Dermis microvascular lymphatic vessel endothelial cell (primary cell): Measurements from ENCODE around the gene YEATS2. TPM values are rescaled to one million over a fixed set of nuclear protein-coding genes. Genes with fewer than 3 reads are reported as not detected.

ENCODE experiments used
- DNase-seq, 2 donors: peaks; one replicate each; pipeline versions ENCODE4 v3.0.0 to v3.0.0-alpha.2; 2010; ENCODE audit warnings: low read depth in 2 of 2
- total RNA-seq: library from RNA; depleted of rRNA; stranded (reverse); fragments of >200 nt; gene quantifications from 2 replicates; pipeline ENCODE4 v1.2.1, GENCODE V29; 2014

The YEATS2 gene
- total RNA-seq, 1 donor from 2014 or later: 27.6 TPM

DNA sequence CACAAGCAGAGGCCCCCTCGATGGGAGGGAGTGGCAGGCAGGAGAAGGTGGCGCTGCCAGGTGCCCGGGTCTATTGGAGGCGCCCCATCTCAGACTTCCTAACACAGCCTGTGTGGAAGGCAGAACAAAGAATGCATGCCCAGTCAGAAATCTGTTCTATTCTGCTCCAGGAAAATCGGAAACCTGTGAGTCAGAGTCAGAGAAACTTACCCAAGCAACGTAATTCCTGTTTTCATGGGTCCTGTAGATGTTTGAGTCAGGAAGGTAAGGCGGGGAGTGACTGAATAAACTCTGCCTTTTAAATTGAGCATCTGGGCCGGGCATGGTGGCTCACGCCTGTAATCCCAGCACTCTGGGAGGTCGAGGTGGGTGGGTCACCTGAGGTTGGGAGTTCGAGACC lies 114.0 kb downstream of the YEATS2 start:
- DNase-seq: peak in 1 of 2 donors; percentile 40

DNA sequence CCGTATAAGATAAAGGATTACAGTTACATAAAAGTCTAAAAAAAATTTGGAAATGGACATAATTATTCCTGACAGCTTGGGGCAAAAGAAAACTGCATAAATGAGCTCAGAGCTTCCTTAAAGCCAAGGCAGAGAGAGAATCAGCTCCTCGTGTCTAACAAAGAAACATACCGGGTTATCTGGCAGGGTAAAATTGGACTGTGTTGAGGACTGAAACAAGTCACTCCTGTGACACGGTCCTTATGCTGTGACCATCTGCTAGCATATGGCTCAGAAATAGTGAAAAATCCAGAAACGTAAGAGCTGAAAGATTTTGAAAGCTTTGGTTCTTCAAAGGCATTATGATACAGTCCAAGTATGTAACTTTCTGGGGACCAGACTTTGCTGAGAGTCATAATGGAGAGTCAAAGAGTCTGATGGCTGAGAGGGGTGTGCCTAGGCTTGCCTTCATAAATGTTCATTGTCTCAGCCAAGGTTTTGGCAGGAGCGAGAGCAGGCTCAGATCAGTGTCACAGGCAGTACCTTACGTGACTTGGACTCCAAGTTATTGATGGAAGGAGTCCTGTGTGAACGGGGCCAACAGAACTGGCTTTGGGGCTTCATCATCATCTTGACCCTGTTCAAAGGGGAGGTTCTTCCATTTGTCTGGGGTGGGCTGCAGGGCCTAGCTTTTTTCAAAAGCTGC lies 115.3 kb downstream of the YEATS2 start:
- DNase-seq: no peak

DNA sequence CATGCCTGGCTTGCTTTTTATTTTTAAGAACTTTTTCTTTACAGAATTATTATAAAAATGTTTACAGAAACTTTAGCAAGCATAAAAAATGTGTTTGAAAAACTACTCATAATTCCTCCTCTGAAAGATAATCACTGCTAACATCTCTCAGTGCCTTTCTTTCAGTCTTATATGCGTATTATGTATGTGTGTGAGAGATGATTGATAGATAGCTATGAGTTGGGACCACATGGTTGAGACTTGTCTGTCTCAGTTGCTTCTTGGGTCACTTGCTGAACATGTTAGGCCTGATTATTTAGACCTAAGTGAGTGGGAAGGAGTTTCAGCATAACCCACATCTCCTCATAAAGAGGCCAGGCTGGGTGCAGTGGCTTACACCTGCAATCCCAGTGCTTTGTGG lies 116.6 kb downstream of the YEATS2 start:
- no peak for DNase-seq

DNA sequence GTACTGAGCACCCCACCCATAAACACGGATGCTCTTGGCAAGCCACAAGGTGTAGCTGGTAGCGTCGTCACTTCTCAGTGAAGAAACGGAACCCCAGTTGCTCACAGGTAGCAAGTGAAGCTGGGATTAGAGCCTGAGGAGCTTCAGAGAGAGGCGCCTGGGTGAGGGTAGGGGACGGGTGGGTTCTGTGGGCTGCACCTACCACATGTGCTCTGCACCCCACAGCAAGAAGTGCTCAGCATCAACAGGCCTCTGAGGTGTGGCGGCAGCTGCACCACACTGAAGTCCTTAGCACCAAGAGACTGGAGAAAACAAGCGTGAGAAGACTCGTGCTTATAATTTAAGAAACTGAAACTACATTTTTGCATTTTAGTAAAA lies 118.0 kb downstream of the YEATS2 start:
- no peak for DNase-seq

DNA sequence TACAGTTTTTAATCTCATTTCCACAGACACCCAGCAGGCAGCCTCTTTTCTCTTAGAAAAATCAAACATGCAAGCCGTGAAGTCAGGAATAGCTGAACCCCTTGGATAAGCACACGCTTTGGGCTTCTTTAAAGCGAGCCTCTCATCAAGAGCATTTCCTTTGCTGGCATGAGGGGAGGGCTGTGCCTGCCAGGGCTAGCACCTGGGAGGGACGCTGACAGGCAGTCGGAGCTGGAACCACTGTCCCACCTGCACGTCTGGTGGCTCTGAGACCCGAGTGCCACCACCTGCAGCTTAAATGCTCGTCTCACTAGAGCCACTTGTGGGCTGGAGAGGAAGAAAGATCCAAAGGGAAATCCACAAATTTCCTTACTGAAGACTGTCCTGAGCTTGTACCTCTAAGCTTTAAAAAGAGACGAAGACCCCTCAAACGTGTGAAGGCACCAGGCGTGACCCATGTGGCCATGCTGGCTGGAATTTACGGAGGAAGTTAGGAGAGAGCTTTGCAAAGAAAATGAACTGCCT lies 118.4 kb downstream of the YEATS2 start:
- DNase-seq: no peak

DNA sequence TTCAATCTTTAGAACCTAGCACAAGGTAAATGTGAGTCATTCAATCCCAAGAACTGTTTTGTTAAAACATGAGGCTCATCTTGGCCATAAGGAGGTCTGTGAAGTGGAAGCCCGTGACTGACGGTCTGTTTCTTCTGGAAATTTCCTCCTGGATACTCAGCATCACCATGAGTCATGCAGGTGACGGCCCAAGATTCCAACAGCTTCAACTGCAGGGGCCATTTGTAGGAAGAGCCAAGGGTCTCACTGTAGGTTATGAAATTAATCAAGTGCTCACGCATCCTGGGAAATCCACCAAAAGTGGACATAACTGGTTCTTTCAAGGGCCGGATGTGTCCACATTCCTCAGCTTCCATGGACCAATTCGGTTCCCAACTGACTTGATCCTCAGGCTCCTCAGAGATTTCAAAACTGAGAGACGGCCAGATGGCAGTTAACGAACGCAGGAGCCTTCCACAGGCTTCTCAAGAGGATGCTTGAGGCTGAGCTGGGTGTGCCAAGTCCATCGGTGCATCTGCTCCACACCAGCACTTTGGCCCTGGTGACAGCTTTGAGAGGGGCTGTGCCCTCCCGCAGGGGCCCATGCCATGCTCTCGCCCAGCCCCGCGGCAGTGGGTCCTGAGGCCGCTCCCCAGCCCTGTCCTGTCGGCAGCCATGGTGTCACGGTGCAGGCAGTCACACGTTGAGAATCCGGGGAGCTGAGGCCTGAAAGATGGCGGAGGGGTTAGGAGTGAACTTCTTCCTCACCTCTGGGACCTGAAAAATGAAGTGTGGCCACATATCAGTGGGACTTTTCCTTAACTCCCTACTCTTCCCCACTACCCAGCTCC lies 119.3 kb downstream of the YEATS2 start:
- DNase-seq: no peak

DNA sequence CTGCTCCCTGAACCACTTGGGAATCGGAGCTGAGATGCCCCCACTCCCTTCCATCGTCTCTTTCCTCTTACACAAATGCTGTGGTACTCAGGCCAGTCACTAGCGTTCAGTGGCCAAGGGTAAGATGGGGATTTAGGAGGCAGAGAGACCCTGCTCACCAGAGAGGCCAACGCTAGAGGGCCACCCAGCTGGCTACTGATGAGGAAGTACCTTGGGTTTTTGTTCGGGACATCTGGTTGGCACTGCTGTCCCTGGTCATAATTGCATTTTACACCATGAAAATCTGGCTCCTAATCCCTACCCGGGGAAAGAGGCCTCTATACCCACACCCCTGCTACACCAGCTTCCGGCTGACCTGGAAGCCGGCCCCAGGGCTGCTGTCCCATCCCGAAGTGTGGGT lies 120.0 kb downstream of the YEATS2 start:
- DNase-seq: no peak

DNA sequence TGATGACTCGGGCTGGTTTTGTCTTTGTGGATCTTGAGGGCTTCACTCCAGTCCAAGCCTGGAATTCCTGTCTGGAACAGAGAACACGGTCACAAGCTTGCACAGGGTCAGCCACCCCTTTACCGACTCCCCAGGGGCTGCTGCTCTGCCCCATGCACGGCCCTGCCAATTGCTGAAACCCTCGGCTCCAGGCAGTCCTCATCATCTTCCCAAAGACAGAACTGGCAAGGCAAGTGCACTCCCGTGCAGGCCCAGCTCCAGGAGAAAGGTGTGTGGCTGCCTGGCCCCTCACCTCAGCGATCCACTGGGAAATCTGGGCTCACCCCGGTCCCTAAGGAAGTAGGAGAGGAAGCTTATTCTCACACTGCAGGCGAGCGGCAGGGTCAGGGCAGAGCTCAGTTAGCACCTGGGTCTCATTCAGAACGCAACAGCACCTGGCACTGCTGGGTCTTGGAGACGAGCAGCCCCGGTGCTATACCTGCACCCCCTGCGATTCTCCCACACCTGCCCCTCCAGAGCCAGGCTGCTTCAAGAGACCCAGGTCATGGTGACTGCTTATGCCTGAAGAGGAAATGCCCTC lies 120.5 kb downstream of the YEATS2 start:
- no peak for DNase-seq

DNA sequence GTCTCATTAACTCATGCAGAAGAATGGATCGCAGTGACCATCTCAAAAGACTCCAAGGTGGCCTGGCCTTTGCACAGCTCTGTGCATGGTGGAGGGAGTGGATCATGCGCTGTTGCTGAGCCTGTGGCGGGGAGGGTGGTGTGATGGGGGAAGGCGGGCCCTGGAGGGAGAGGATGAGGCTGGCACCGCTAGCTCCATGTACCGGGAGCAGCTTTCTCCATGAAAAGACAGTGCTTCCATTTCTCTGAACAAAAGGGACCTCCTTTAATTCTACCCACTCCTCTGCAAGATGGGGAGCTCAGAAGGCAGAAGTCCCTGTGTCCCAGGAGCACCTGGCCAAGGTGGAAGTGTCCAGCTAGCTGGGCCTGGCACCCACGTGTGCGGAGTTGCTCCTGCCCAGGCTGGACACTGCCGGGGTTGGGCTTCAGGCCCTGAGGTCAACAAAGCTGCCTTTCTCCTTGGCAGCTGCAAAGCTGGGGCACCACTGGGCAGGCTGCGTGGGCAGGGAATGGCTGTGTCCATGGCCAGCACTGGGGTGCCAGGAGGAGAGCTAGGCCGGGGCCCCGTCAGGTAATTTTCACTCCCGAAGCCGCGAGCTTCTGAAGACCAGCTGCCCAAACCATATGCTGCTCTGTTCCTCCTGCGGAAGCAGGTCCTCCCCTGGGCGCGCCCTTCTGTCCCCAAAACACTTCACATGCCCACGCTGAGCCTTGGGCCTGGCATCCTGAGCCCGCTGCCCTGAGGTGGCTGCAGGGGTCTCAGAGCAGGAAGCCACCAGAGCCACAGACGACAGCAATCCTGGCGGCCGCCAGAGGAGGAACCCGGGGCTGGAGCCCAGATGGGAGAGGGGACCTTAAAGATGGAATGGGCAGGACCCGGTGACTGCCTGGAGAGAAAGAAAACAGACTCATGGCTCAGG lies 121.4 kb downstream of the YEATS2 start:
- DNase-seq: no peak

DNA sequence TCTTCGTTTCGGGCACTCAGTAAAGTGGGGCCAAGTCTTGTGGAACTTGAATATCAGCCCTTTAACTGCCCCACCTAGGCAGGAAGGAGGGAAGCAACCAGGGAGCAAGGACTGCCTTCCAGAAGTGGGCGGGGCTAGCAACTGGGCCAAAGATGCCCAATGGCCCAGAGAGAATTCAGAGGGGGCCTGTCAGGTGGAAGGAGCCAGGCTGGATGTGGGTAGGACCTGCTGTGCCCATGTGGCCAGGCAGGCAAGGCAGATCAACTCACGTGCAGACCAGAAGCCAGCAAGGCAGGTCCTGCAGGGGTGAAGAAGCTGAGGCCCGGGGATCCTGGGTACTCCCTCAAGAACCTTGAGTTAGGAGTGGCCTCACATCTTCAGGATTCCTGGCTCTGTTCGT lies 122.2 kb downstream of the YEATS2 start:
- no peak for DNase-seq

DNA sequence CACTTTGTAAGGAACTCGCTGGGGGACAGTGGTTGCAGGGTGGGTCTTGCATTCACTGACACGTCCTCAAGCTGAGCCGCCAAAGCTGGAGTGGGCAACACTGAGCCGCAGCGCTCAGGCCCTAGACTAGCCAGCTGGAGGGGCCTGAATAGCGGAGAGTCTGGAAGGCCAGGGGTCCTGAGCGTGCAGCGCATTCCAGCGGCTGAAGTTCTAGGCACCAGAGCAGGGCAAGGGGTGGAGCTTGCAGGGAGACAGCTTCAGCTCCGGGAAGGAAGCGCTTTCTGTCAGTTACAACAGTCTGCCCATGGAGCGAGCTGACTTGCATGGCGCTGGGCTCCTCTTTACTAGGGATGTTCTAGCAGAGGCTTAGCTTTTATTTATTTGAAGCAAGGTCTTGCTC lies 125.0 kb downstream of the YEATS2 start:
- DNase-seq: no peak

DNA sequence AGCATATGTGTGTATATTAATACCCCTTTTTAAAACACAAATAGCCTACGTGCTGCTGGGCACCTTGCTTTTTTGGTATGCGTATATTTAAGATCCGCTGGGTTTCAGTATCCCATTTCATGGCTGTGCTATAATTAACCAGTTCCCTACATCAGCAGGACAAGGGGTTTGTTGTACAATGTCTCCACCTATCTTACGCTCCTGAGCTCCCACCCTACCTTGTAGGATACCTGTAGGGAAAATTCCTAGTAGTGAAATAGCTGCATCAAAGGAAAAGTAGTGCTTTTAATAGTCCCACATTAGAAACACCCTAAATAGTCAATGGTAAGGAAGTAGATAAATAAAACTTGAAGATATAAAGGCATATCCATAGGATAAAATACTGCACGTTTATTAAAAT lies 126.4 kb downstream of the YEATS2 start:
- no peak for DNase-seq

DNA sequence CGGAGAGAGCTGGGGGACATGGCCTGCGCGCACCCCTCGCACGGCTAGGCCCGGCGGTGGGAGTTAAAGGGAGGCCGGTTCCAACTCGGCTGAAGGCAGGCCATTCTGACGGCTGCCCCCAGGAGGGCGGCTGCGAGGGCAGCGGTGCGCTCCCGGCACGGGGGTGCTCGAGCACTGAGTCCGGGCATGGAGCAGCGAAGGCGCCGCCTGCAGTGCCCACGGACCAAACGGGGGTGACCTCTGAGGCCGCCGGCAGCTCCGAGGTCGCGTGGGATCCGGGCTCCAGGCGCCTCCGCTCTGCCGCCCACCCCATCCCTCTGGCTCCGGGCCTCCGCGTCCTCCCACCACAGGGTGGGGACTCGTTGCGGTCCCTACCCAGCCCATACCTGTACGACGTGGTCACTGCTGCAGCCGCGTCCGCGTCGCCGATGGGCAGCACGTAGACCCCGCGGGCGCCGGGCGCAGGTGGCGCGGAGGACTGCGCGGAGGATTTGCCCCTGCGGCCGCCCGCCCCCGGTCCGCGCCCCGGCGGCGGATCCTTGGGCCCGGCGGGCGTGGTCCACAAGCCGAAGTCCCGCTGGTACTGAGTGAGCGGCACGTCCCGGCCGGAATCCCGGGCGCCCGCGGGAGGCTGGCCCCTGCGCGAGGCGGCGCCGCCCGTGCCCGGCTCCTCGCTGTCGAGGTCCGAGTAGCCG lies 127.3 kb downstream of the YEATS2 start:
- DNase-seq: peak in 1 of 2 donors; percentile 8

DNA sequence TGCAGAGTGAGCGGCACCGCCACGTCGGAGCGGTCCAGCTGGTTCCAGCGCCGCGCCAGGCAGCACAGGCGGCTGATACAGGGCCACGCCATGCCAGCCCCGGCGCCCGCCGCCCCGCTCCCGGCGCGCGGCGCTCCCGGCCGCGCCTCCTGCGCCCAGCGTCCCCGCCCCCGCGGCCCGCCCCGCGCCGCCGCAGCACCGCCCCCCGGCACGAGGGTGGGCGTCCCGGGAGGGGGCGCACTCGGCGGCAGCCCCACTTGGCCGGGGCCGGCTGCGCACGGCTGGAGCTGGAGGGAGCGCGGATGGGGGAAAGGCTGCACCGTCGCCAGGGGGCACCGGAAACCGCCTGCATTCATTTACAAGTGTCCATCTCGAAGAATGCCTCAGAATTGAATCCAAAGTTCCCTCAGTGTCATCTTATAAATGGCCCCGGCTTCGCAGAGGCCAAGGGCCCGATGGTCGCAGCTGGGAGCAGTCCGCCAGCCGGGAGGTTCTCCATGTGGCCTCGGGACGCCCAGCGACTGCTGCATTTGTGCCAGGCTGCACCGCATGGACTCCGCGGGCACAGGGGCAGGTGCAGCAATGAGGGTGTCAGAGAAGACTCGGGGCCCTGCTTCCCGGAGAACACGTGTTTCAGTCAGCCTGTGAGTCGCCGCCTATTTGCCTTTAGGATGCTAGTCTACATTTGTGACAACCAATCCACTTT lies 128.0 kb downstream of the YEATS2 start, which contains the start of gene MAP6D1:
Gene MAP6D1 (minus strand): TSS at position 122 of the 706 bp plus-strand sequence. CDS start 30 bp downstream, at position 92.
- peak in 1 of 2 donors; percentile 50 for DNase-seq

DNA sequence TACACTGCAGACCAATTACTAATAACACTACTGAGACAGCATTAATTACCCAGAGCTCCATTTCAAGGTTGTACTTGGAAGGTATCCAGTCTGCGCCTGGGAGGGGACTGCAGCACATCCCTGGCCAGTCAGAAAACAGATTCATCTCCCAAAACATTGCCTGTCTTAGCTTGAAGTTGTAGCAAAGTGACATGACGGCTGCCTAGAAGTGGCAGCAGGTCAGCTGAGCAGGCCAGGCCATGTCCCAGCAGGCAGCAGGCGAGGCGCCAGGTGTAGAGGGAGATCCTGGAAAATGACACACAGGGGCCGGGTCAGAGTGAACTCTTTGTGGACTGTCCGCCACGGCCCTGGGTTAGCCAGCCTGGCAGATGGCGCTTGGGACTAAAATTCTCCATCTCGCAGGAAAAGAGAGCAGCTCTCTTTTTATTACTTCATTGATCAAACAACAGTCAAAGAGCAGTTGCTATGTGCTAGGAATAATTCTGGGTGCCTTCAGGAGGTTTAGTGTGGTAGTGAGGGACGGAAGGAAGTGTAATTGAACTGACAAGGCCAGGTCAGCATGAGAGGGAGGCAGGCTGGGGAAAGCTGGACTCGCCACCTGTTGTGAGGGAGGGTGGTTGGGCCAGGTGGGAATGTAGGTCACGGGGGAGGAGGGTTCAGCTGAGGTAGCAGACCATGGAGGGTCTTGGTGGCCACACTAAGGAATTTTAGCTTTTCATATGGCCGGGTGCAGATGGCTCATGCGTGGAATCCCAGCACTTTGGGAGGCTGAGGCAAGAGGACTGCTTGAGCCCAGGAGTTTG lies 129.1 kb downstream of the YEATS2 start:
- no peak for DNase-seq

DNA sequence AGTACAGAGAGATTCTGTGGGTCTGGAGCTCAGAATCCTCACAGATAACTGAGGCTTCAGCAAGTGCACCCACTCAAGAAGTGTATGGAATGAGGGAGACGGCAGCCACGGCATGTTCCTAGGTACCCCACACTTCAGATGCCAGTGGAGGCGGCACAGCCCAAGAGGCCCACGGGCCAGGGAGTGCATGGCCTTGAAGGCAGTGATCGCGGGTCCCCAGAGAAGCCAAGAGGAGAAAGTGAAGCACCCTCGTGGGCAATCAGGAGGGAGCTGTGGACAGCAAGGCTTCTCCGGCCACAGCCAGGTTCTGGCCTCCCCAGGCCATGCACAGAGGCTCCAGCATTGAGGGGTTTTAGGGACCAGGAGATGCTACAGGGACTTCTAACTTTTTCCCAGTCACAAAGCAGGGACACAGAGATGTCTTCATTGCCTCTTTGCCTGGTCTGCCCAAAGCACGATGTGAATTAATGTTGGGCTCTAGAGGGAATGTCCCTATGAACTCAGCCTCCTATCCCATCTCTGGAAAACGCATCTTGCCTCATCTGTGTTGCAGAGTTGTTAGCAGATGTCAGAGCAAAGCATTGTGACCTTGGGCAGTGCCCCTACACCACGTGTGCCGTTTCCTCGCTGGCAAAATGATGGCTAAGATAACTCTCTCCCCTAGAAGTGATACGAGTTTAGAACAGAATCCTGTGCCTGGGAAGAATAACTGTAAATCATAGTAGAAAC lies 130.4 kb downstream of the YEATS2 start:
- DNase-seq: no peak

DNA sequence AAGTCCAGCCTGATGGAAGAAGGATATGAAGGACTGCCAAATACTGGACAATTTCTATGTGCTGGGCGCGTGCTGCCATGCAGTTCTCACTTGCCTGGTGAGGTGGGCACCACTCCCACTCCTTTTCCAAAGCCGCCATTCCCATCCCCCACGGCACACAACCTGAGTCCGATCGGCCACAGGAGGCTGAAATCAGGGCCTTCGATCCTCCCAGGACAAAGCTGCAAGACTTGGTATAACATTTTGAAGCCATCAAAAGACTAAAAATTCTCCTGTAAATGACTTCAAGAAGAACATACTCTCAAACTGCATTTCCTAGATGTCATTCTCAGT lies 130.9 kb downstream of the YEATS2 start:
- DNase-seq: no peak

DNA sequence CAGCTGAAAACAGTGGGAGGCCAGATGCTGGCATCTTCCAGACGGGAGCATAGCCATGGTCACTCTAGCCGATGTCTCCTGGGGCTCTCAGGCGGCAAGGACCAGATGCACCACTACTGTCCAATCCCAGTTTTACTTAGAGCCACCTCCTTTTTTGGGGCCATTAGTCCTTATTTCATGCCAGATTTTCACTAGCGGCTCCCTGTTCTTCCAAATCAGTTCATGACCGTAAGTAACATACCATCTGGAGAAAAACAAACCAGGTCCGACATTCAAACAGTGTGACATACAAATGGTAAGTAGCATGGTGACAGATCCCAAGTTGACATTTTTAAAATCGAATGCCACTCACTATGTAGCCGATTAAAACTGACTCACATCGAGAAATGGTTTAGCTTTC lies 131.9 kb downstream of the YEATS2 start:
- no peak for DNase-seq

DNA sequence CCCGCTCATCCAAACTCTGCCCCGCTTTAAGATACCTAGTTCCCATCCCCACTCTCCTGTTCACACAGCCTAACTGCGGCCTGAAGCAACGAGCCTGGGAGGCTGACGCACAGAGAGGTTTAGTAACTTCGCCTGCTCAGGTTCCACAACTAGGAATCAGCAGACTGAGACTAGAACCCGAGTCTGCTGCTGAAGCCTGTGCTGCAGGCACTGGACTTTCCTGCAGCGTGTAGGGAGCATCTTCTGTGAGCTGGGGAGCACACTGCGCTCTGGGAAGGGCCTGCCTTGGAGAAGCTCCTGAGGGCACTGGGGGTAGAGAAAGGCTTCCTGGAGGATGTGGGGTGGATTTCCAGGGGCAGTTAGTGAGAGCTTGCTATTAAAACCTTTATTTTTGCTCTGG lies 132.6 kb downstream of the YEATS2 start:
- no peak for DNase-seq
